Stomach smooth muscle (tissue), 2 donors: Measurements from ENCODE around the gene GRIK4.

Source experiments
- H3K27ac ChIP-seq: one replicate; pipeline ENCODE4 v1.7.0; 2013; ENCODE audit warnings: mild to moderate bottlenecking, low read length, inconsistent platforms
- H3K27me3 ChIP-seq, 2 donors: one replicate each; pipeline ENCODE4 v1.7.0; 2013; ENCODE audit warnings: low read length in 2 of 2; ENCODE audit not compliant: insufficient read depth in 2 of 2, control insufficient read depth in 1 of 2
- H3K36me3 ChIP-seq, 2 donors: one replicate each; pipeline ENCODE4 v1.7.0; 2013; ENCODE audit warnings: low read length in 2 of 2; ENCODE audit not compliant: control insufficient read depth in 2 of 2, insufficient read depth in 2 of 2
- H3K4me1 ChIP-seq: one replicate; pipeline ENCODE4 v1.7.0; 2013; ENCODE audit warnings: low read length; ENCODE audit not compliant: control insufficient read depth, insufficient read depth
- H3K4me3 ChIP-seq, 2 donors: one replicate each; pipeline ENCODE4 v1.7.0; 2013; ENCODE audit warnings: low read length in 2 of 2
- H3K9ac ChIP-seq, 2 donors: one replicate each; pipeline ENCODE4 v1.7.0; 2013; ENCODE audit warnings: low read length in 2 of 2, mild to moderate bottlenecking in 1 of 2
- H3K9me3 ChIP-seq, 2 donors: one replicate each; pipeline ENCODE4 v1.7.0; 2013; ENCODE audit warnings: low read length in 2 of 2; ENCODE audit not compliant: control insufficient read depth in 2 of 2
- donor health status: healthy.
- donor health status: Pancreatic carcinoma.

GRIK4 gene

DNA sequence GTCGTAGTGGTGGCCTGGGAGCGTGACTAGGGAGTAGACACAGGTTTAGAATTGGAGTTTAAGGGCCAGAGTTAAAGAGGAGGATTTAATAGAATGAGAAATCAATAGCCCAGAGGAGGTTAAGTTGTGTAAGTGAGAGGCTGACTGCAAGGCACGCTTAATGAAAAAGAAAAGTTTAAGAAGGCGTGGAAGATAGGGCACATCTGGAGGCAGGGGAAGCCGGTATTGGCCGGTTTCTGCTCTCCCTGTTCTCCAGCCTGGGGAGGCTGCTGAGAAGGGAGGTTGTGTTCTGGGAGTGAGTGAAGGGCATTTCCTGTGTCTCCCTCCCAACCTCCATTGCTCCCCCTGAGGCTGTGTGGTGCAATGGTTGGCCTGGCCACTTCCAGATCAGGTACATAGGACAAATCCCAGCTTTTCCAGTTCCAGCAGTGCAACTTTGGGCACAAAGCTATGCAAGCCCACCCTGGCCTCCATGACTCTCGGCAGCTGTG, 6.3 kb downstream of the GRIK4 start:
- peaks cover 0 to 2% of the 10 kb centered on the region in 2 donors for H3K27me3 ChIP-seq

DNA sequence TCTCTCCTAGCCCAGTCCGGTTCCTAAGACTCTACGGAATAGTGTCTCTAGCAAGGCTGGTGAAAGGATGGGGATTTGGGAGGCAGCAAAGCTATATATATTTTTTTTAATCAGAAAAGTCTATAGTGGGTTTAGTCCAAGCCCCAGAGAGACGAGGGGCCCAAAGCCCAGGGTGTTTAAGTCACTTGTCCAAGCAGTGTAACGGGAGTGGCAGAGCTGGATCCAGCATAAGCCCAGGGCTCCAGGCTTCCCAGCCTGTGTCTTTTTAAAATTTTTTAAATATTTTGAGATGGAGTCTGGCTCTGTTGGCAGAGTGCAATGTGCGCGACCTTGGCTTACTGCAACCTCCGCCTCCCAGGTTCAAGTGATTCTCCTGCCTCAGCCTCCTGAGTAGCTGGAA, 6.8 kb downstream of the GRIK4 start:
- H3K9ac ChIP-seq: no peak overlapping the region
- peaks cover 0 to 4% of the 10 kb centered on the region in 2 donors for H3K27me3 ChIP-seq
- no peak overlapping the region for H3K27ac ChIP-seq
- H3K36me3 ChIP-seq: no peaks in the 10 kb centered on the region
- H3K9me3 ChIP-seq: no peaks in the 10 kb centered on the region
- no peaks in the 10 kb centered on the region for H3K4me1 ChIP-seq
- no peak overlapping the region for H3K4me3 ChIP-seq

More for the DNA sequence above, 6.3 kb downstream of the GRIK4 start:
- no peak overlapping the region for H3K4me3 ChIP-seq
- no peaks in the 10 kb centered on the region for H3K9me3 ChIP-seq
- no peak overlapping the region for H3K9ac ChIP-seq
- H3K36me3 ChIP-seq: no peaks in the 10 kb centered on the region
- H3K4me1 ChIP-seq: no peaks in the 10 kb centered on the region
- H3K27ac ChIP-seq: no peak overlapping the region

DNA sequence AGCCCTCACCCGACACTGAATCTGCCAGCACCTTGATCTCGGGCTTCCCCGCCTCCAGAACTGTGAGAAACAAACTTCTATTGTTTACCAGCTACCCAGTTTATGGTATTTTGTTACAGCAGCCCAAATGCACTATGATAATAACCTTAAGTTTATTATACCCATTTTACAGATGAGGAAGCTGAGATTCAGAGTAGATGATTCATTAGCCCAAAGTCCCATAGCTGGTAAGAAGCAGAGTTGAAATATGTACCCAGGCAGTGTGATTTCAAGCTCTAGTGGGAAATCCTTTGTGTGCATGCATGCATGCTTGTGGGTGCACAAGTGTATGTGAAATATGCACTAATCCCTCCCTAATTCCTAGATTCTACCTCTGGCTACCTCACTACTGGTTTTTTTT, 7.9 kb downstream of the GRIK4 start:
- Histone ChIP-seq H3K9ac (no peak overlapping the region), H3K9me3 (no peaks in the 10 kb centered on the region), H3K27ac (no peak overlapping the region), H3K36me3 (no peaks in the 10 kb centered on the region), H3K27me3 (peaks cover 0 to 7% of the 10 kb centered on the region in 2 donors), H3K4me3 (no peak overlapping the region), H3K4me1 (no peaks in the 10 kb centered on the region)

DNA sequence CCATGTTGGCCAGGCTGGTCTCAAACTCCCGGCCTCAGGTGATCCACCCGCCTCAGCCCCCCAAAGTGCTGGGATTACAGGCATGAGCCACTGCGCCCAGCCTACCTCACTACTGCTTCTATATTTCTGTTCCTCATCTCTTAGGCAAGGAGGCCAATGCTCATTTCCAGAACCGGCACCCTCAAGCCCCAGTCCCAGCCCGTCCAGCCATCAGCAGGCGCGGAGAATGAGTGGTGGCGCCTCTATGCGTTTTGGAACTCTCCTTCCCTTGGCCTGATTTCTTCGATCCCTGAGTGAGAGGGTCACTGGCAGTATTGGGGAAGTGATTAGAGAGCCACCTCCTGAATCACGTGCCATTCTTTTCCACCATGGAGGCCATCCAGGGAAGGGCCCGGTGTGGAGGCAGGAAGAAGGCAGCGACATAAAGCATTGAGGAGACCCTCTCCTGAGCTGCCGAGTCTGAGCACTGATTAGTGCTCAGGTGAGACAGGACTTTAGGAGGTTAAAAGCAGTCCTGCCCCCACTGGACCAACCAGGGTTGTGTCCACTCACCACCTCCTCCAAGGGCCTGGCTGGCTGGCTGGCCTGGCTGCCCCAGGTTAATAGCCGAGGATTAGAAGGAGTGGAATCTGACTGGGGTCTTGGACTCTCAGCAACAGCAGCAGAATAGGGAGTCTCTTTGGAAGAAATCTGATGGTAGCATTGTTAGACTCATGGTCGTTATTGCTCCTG, 8.7 kb downstream of the GRIK4 start:
- H3K27me3 ChIP-seq: peaks cover 0 to 5% of the 10 kb centered on the region in 2 donors
- no peak overlapping the region for H3K27ac ChIP-seq
- H3K4me3 ChIP-seq: no peak overlapping the region
- no peaks in the 10 kb centered on the region for H3K36me3 ChIP-seq
- H3K4me1 ChIP-seq: no peaks in the 10 kb centered on the region
- H3K9me3 ChIP-seq: no peaks in the 10 kb centered on the region
- H3K9ac ChIP-seq: no peak overlapping the region

DNA sequence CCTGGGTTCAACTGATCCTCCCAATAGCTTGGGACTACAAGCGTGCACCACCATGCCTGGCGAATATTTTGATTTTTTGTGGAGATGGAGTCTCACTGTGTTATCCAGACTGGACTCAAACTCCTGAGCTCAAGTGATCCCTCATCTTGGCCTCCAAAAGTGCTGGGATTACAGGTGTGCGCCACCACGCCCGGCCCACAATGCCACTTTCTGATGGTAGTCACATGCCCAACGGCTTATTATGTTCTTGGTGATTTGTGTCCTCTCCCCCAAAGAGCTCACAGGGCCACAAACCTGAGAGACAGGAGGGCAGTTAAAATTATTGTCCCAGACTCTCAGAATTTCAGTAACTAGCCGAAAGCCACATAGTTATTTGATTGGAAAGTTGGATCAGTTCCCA, 9.6 kb downstream of the GRIK4 start:
- no peak overlapping the region for H3K9ac ChIP-seq
- no peak overlapping the region for H3K4me3 ChIP-seq
- H3K27me3 ChIP-seq: peaks cover 0 to 5% of the 10 kb centered on the region in 2 donors
- no peaks in the 10 kb centered on the region for H3K9me3 ChIP-seq
- H3K27ac ChIP-seq: no peak overlapping the region
- H3K36me3 ChIP-seq: no peaks in the 10 kb centered on the region
- H3K4me1 ChIP-seq: no peaks in the 10 kb centered on the region

DNA sequence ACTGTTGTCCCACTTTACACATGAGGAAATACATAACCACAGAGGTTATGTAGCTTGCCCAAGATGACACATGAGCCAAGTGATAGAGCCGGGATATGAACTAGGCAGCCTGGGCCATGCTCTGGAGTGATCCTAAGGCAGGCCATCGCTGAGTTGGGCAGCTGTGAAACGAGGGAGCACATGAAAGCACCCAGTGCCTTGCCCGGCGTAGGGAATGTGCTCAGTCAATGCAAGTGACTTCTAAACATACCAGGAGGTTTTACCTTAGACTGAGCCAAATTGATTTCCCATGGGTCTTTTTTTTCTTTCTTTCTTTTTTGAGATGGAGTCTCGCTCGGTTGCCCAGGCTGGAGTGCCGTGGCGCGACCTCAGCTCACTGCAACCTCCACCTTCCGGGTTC, 10.5 kb downstream of the GRIK4 start:
- no peak overlapping the region for H3K27ac ChIP-seq
- H3K4me3 ChIP-seq: no peak overlapping the region
- peaks cover 0 to 7% of the 10 kb centered on the region in 2 donors for H3K27me3 ChIP-seq
- no peaks in the 10 kb centered on the region for H3K9me3 ChIP-seq
- H3K9ac ChIP-seq: no peak overlapping the region
- H3K36me3 ChIP-seq: no peaks in the 10 kb centered on the region
- no peaks in the 10 kb centered on the region for H3K4me1 ChIP-seq

DNA sequence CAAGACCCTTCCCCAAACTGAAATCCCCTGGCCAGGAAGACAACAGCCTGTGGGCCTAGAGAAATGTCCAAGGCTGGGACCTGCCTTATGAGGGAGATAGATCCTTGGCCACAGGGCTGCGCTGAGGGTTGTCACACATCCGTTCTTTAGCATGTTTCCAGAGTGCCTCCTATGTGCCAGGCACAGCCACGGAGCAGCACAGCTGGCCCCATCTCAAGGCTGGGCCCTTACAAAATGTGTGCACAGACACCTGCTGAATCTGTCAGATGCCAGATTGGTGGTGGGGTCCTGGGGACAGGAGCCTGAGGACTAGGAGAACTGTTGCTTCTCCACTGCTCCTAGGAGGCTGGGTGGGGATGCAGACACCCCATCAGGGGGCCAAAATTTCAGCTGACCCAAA, 11.2 kb downstream of the GRIK4 start:
- Histone ChIP-seq H3K27me3 (peaks cover 0 to 8% of the 10 kb centered on the region in 2 donors), H3K9ac (no peak overlapping the region), H3K27ac (no peak overlapping the region), H3K9me3 (no peaks in the 10 kb centered on the region), H3K36me3 (no peaks in the 10 kb centered on the region), H3K4me1 (no peaks in the 10 kb centered on the region), H3K4me3 (no peak overlapping the region)

GRCh38 chr11:120523196-120523595, 11.6 kb downstream of the GRIK4 start:
- no peak overlapping the region for H3K9ac ChIP-seq
- peaks cover 0 to 8% of the 10 kb centered on the region in 2 donors for H3K27me3 ChIP-seq
- H3K36me3 ChIP-seq: no peaks in the 10 kb centered on the region

DNA sequence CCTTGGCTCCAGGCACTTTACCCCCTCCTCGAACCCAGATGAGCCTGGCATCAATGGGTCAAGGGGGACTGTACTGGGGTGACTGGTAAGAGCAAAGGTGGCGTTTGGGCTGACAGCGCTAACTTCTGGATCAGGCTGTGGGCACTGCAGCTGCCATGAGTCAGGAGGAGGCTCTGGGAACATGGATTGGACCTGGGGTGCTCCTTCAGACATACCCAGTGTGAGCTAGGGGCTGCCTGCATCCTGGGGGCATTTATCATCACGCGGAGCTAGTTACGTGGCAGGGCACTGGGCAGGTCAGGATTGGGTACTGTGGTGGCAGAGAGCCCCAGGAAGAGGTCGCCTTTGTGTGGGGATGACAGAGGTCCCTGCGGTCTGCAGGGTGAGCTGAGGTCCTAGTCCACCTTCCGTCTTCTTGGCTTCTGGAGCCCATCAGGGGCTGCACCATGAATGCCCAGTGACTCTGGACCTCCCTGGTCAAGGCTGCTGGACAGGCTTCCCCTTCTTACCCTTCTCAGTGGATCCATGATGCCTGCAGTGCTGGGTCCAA, 13.1 kb downstream of the GRIK4 start:
- Histone ChIP-seq H3K9me3 (no peaks in the 10 kb centered on the region), H3K36me3 (no peaks in the 10 kb centered on the region), H3K27ac (no peak overlapping the region), H3K9ac (no peak overlapping the region), H3K4me3 (no peak overlapping the region), H3K27me3 (peaks cover 4 to 14% of the 10 kb centered on the region in 2 donors), H3K4me1 (no peaks in the 10 kb centered on the region)

More at GRCh38 chr11:120523196-120523595, 11.6 kb downstream of the GRIK4 start:
- H3K4me1 ChIP-seq: no peaks in the 10 kb centered on the region
- H3K9me3 ChIP-seq: no peaks in the 10 kb centered on the region
- no peak overlapping the region for H3K27ac ChIP-seq
- H3K4me3 ChIP-seq: no peak overlapping the region

DNA sequence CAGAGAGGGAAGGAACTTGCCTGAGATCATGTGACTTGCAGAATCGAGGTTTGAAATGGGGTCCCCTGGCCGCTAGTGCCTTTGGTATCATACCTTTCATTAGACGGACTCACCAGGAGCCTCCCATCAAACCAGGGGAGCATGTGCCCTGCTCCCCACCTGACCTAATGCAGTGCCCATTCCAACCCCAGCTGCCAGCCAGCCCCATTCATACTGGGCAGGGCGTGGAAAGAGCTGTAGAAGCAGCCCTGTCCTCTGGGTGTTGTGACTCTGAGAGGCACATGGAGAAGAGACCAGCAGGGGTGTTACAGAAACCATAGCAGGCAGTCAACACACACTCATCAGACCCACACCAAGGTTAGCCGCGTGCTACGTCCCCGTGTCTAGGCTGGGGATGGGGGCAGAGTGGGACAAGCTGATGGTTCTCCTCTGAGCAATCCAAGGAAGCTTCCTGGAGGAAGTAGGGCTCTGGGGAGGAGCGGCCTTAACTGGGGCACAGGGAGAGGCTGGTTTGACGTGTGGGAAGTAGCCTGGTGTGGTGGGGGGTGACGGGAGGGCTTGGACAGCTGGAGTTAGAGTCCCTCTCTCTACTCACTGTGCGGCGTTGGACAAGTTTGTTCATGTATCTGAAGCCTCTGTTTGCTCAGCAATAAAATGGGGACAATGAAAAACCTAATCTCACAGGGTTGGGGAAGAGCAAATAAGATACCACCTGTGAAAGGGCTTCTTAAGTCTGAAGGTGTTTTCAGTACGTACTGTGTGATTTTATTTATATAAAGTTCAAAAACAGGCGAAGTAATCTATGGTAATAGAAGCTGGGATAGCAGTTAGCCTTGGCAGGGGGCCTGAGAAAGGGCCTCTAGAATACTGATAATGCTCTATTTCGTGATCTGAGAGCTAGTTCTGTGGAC, 14.0 kb downstream of the GRIK4 start:
- Histone ChIP-seq H3K27me3 (peaks cover 4 to 18% of the 10 kb centered on the region in 2 donors), H3K4me1 (no peaks in the 10 kb centered on the region), H3K9ac (no peak overlapping the region), H3K36me3 (no peaks in the 10 kb centered on the region), H3K9me3 (no peaks in the 10 kb centered on the region), H3K4me3 (no peak overlapping the region), H3K27ac (no peak overlapping the region)
